H1 (cell line): ENCODE measurements around the gene MECR. TPM values are rescaled to one million over a fixed set of nuclear protein-coding genes. Genes with fewer than 3 reads are reported as not detected.
A peak's percentile ranks its signal among the peaks of the same experiment; 100 is the strongest.

ENCODE experiments used
- CTCF ChIA-PET: fragments of 300-600 bp; sonication (Branson Sonifier 250); formaldehyde crosslinking; loops from one replicate; lab custom pipeline; 2021; ENCODE audit not compliant: partially characterized antibody; lab: Charles Lee
- POLR2A ChIA-PET: fragments of 300-600 bp; sonication (Branson Sonifier 250); formaldehyde crosslinking; loops from one replicate; lab custom pipeline; 2021; ENCODE audit warnings: inconsistent platforms; ENCODE audit not compliant: partially characterized antibody; lab: Charles Lee
- DNase-seq, 2 experiments: peaks; one replicate each; pipeline versions ENCODE4 v3.0.0 to v3.0.0-alpha.2; 2010 to 2022; ENCODE audit warnings: low spot score in 2 of 2, low read depth in 1 of 2, mixed read lengths in 1 of 2
- FAIRE-seq: peaks from 2 replicates; lab custom pipeline; 2011; peaks lifted over from hg19 to GRCh38; lab: Jason Lieb, UNC
- H2AFZ ChIP-seq: 2 replicates; pipeline ENCODE4 v1.8.1; 2012; ENCODE audit warnings: low read length, inconsistent platforms
- H2AK5ac ChIP-seq: 2 replicates; pipeline ENCODE4 v1.6.1; 2013; ENCODE audit warnings: low read depth, low read length
- H2BK120ac ChIP-seq: replicated peaks from 2 replicates; pipeline ENCODE3; 2013; ENCODE audit warnings: low read depth, low read length, inconsistent platforms
- H2BK12ac ChIP-seq: 2 replicates; pipeline ENCODE4 v1.6.1; 2013; ENCODE audit warnings: low read depth, low read length
- H2BK15ac ChIP-seq: 2 replicates; pipeline ENCODE4 v1.6.1; 2013; ENCODE audit warnings: low read length
- H2BK20ac ChIP-seq: 2 replicates; pipeline ENCODE4 v1.6.1; 2013; ENCODE audit warnings: low read length
- H2BK5ac ChIP-seq: 2 replicates; pipeline ENCODE4 v1.6.1; 2013; ENCODE audit warnings: low read depth, low read length
- H3K14ac ChIP-seq: 2 replicates; pipeline ENCODE4 v1.6.1; 2013; ENCODE audit warnings: inconsistent platforms; ENCODE audit not compliant: insufficient read length
- H3K18ac ChIP-seq: 2 replicates; pipeline ENCODE4 v1.6.1; 2013; ENCODE audit warnings: low read length; ENCODE audit errors: extremely low read depth
- H3K23ac ChIP-seq: 2 replicates; pipeline ENCODE4 v1.6.1; 2013; ENCODE audit warnings: inconsistent platforms; ENCODE audit not compliant: insufficient read length
- H3K23me2 ChIP-seq: 2 replicates; pipeline ENCODE4 v1.6.1; 2013; ENCODE audit warnings: low read depth, low read length
- H3K27ac ChIP-seq: 2 replicates; pipeline ENCODE4 v1.6.1; 2011; ENCODE audit warnings: low read depth, low read length, inconsistent platforms
- H3K27me3 ChIP-seq, 4 experiments: replicated peaks in 1 of 4; 1 replicate in 1 of 4; 2 replicates in 3 of 4; pipeline versions ENCODE4 v1.6.1 to v1.8.1; 2011 to 2013; ENCODE audit warnings: low read length in 3 of 4, mild to moderate bottlenecking in 3 of 4, inconsistent platforms in 2 of 4, mixed read lengths in 2 of 4, moderate library complexity in 1 of 4; ENCODE audit not compliant: control insufficient read depth in 3 of 4, insufficient read depth in 3 of 4; ENCODE audit errors: extremely low read depth in 1 of 4
- H3K36me3 ChIP-seq, 4 experiments: 2 replicates each; pipeline versions ENCODE4 v1.6.1 to v1.8.1; 2011 to 2013; ENCODE audit warnings: mild to moderate bottlenecking in 4 of 4, low read length in 3 of 4, moderate library complexity in 2 of 4, control low read depth in 1 of 4, inconsistent platforms in 1 of 4; ENCODE audit not compliant: insufficient read depth in 4 of 4, control insufficient read depth in 2 of 4
- H3K4ac ChIP-seq: replicated peaks from 2 replicates; pipeline ENCODE3; 2013; ENCODE audit warnings: low read length, low read depth, mixed read lengths, inconsistent platforms; ENCODE audit not compliant: insufficient read length
- H3K4me1 ChIP-seq, 4 experiments: replicated peaks in 1 of 4; 1 replicate in 1 of 4; 2 replicates in 3 of 4; pipeline versions ENCODE4 v1.6.1 to v1.8.1; 2011 to 2013; ENCODE audit warnings: low read length in 3 of 4, inconsistent platforms in 2 of 4, mixed read lengths in 1 of 4; ENCODE audit not compliant: insufficient read depth in 4 of 4, control insufficient read depth in 3 of 4
- H3K4me2 ChIP-seq, 2 experiments: 2 replicates each; pipeline versions ENCODE4 v1.6.1 to v1.8.1; 2011 to 2013; ENCODE audit warnings: low read depth in 2 of 2, low read length in 2 of 2, control low read depth in 1 of 2, inconsistent platforms in 1 of 2, mild to moderate bottlenecking in 1 of 2; ENCODE audit not compliant: insufficient read depth in 1 of 2
- H3K4me3 ChIP-seq, 4 experiments: fragments of 200-600, 300-600 bp in 1 of 4; sonication (generic), shearing (Covaris generic), sonication (Bioruptor Twin) in 1 of 4; 2 replicates each; pipeline versions ENCODE4 v1.5.1 to v1.8.1; 2011 to 2016; ENCODE audit warnings: low read length in 4 of 4, low read depth in 3 of 4, control low read depth in 2 of 4, inconsistent platforms in 2 of 4, mild to moderate bottlenecking in 2 of 4, mixed read lengths in 1 of 4, moderate library complexity in 1 of 4; ENCODE audit not compliant: insufficient read depth in 2 of 4; ENCODE audit errors: extremely low read depth in 1 of 4
- H3K56ac ChIP-seq: replicated peaks from 2 replicates; pipeline ENCODE3; 2013; ENCODE audit warnings: low read depth, mild to moderate bottlenecking, mixed read lengths, low read length, inconsistent platforms; ENCODE audit not compliant: insufficient read length
- H3K79me1 ChIP-seq: 2 replicates; pipeline ENCODE4 v1.6.1; 2013; ENCODE audit warnings: low read depth, low read length, control low read depth
- H3K79me2 ChIP-seq, 2 experiments: 2 replicates each; pipeline versions ENCODE4 v1.6.1 to v1.8.1; 2012 to 2013; ENCODE audit warnings: low read length in 2 of 2, mild to moderate bottlenecking in 2 of 2, inconsistent platforms in 1 of 2; ENCODE audit not compliant: insufficient read depth in 2 of 2, control insufficient read depth in 1 of 2
- H3K9ac ChIP-seq, 4 experiments: replicated peaks in 1 of 4; 1 replicate in 1 of 4; 2 replicates in 3 of 4; pipeline versions ENCODE4 v1.6.1 to v1.8.1; 2011 to 2013; ENCODE audit warnings: low read depth in 3 of 4, low read length in 3 of 4, control low read depth in 2 of 4, mild to moderate bottlenecking in 2 of 4, moderate library complexity in 2 of 4, inconsistent platforms in 1 of 4; ENCODE audit errors: extremely low read depth in 1 of 4
- H3K9me3 ChIP-seq, 2 experiments: 2 replicates each; pipeline versions ENCODE4 v1.6.1 to v1.8.1; 2012 to 2013; ENCODE audit warnings: mild to moderate bottlenecking in 2 of 2, moderate library complexity in 2 of 2, control low read depth in 1 of 2, inconsistent platforms in 1 of 2, low read depth in 1 of 2, low read length in 1 of 2, mixed read lengths in 1 of 2; ENCODE audit not compliant: insufficient read depth in 2 of 2
- H4K20me1 ChIP-seq, 2 experiments: replicated peaks in 1 of 2; 2 replicates each; pipeline versions ENCODE3 to v1.8.1; 2011 to 2013; ENCODE audit warnings: inconsistent platforms in 2 of 2, low read length in 2 of 2, mild to moderate bottlenecking in 1 of 2; ENCODE audit not compliant: insufficient read depth in 2 of 2, control insufficient read depth in 1 of 2
- H4K5ac ChIP-seq: 2 replicates; pipeline ENCODE4 v1.6.1; 2013; ENCODE audit warnings: low read length, low read depth, mixed read lengths, inconsistent platforms; ENCODE audit not compliant: insufficient read length
- H4K8ac ChIP-seq: 2 replicates; pipeline ENCODE4 v1.8.0; 2013; ENCODE audit warnings: mild to moderate bottlenecking, moderate library complexity, low read length, inconsistent platforms; ENCODE audit not compliant: insufficient read depth; ENCODE audit errors: extremely low read depth
- H4K91ac ChIP-seq: replicated peaks from 2 replicates; pipeline ENCODE3; 2013; ENCODE audit warnings: low read length, mixed read lengths, inconsistent platforms; ENCODE audit not compliant: insufficient read length
- BCL11A ChIP-seq, 2 experiments: IDR thresholded peaks; one replicate each; pipeline ENCODE4 v1.6.1; 2011; ENCODE audit warnings: low read depth in 2 of 2, low read length in 2 of 2, mild to moderate bottlenecking in 2 of 2
- BRCA1 ChIP-seq: IDR thresholded peaks from 2 replicates; pipeline ENCODE4 v1.6.1; 2012; ENCODE audit warnings: low read depth, low read length, improper control_type of control experiment
- CTBP2 ChIP-seq: IDR thresholded peaks from 2 replicates; pipeline ENCODE4 v1.7.0; 2011; ENCODE audit warnings: borderline replicate concordance, mild to moderate bottlenecking, moderate library complexity, mixed read lengths, low read length; ENCODE audit not compliant: insufficient read depth, insufficient read length
- EGR1 ChIP-seq: IDR thresholded peaks from 2 replicates; pipeline ENCODE4 v1.6.1; 2011; ENCODE audit warnings: low read depth, low read length, borderline replicate concordance
- EP300 ChIP-seq, 2 experiments: IDR thresholded peaks; 1 replicate in 1 of 2; 2 replicates in 1 of 2; pipeline ENCODE4 v1.6.1; 2011 to 2012; ENCODE audit warnings: low read depth in 2 of 2, low read length in 2 of 2, mild to moderate bottlenecking in 2 of 2, borderline replicate concordance in 1 of 2, inconsistent platforms in 1 of 2, moderate library complexity in 1 of 2
- EZH2 ChIP-seq: fragments of 200-600 bp; sonication (generic); IDR thresholded peaks from 2 replicates; pipeline ENCODE4 v1.7.1; 2012; ENCODE audit warnings: low read depth, mild to moderate bottlenecking, moderate library complexity, low read length, inconsistent platforms; ENCODE audit not compliant: severe bottlenecking
- KDM1A ChIP-seq: fragments of 200-600, 300-600 bp; sonication (generic); IDR thresholded peaks from 2 replicates; pipeline ENCODE4 v1.7.1; 2016; ENCODE audit warnings: mild to moderate bottlenecking, low read length, borderline replicate concordance
- KDM5A ChIP-seq: fragments of 200-600 bp; IDR thresholded peaks from 2 replicates; pipeline ENCODE4 v1.7.1; 2012; ENCODE audit warnings: mild to moderate bottlenecking, low read length, inconsistent platforms, mixed read lengths
- RBBP5 ChIP-seq: IDR thresholded peaks from 2 replicates; pipeline ENCODE4 v1.7.1; 2012; ENCODE audit warnings: low read depth, mild to moderate bottlenecking, inconsistent platforms, low read length, moderate library complexity, borderline replicate concordance
- SIX5 ChIP-seq: IDR thresholded peaks from 2 replicates; pipeline ENCODE4 v1.6.1; 2011; ENCODE audit warnings: mild to moderate bottlenecking, low read depth, low read length
- TEAD4 ChIP-seq: IDR thresholded peaks from 2 replicates; pipeline ENCODE4 v1.6.1; 2012; ENCODE audit warnings: low read depth, low read length, inconsistent platforms, mixed read lengths
- WGBS, 2 experiments: shearing (Covaris generic) in 1 of 2; methylation state at CpG; one replicate each; pipeline versions ENCODE4 v1.1.6 to v1.1.7; 2013 to 2015; ENCODE audit warnings: low lambda C conversion rate in 2 of 2, mixed read lengths in 2 of 2, inconsistent platforms in 1 of 2, low coverage in 1 of 2, missing lambda C conversion rate in 1 of 2; ENCODE audit not compliant: insufficient replicate concordance in 2 of 2, insufficient coverage in 1 of 2, insufficient read length in 1 of 2; ENCODE audit errors: extremely low coverage in 1 of 2, missing lambda C conversion rate in 1 of 2; 5-methylcytosine and 5-hydroxymethylcytosine counted together
- polyA plus RNA-seq, 7 experiments: library from polyadenylated mRNA; depleted of rRNA in 3 of 7; stranded (reverse) in 5 of 7; unstranded in 2 of 7; fragments of >200 nt in 5 of 7; fragments of 200-250 nt in 2 of 7; gene quantifications; 1 replicate in 5 of 7; 2 replicates in 1 of 7; 4 replicates in 1 of 7; pipeline versions ENCODE4 v1.2.1 to v1.2.3, GENCODE V29; 2011 to 2013; ENCODE audit warnings: missing spikeins in 2 of 7, mixed read lengths in 2 of 7
- total RNA-seq: library from RNA; stranded (reverse); fragmentation: NEBNext Ultra II Directional; extraction: Animal tissue kit (Norgen Biotek cat#: 25700); gene quantifications from 2 replicates; pipeline ENCODE4 v1.2.1, GENCODE V29; 2021
- TF ChIP-seq, protein P1 (sequence below): IDR thresholded peaks from 2 replicates; pipeline ENCODE4 v1.6.1; 2012; ENCODE audit warnings: inconsistent platforms

MECR gene
- total and polyA plus RNA-seq, 2 of the 8 experiments (the other 6 are each of a cell fraction or from before 2014, with no cell fraction given): 24.2 to 24.4 TPM

DNA sequence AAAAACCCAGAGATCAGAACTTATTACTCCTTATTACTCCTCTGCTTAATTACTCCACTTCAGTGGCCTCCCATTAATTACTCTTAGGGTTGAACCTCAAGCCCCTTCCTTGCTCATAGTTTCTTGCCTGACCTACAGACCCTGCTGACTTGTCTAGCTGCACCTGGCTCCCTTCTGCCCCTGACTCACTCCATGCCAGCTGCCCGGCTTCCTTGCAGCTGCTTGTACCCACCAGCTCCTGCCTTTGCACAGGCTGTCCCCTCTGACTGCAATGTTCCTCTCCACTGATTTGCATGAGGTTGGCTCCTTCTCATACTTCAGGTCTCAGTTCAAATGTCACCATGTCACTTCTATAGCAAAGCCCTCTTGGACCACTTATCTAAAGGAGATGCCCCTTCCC is 3.7 kb upstream of the MECR start:
- Histone ChIP-seq H3K4me1 (peaks cover 7 to 29% (median 16%) of the 10 kb centered on the region in 4 experiments), H2BK120ac (no peak overlapping the region), H3K27ac (no peak overlapping the region), H3K14ac (no peak overlapping the region), H4K20me1 (peaks cover 0 to 7% of the 10 kb centered on the region in 2 experiments), H4K5ac (no peak overlapping the region), H3K36me3 (no peaks in the 10 kb centered on the region), H2AK5ac (no peak overlapping the region), H3K9ac (no peak overlapping the region), H3K4me2 (no peak overlapping the region), H2BK15ac (peak overlapping the region; percentile 89; the same call in 1 of the 2 replicates), H2BK5ac (no peak overlapping the region), H3K4ac (no peak overlapping the region), H2BK20ac (no peak overlapping the region; the same call in 1 of the 2 replicates), H3K56ac (no peak overlapping the region), H3K23ac (no peak overlapping the region), H3K79me2 (peaks cover 5 to 9% of the 10 kb centered on the region in 2 experiments; a peak in 3 of 4 replicates), H3K9me3 (no peaks in the 10 kb centered on the region), H2BK12ac (no peak overlapping the region), H2AFZ (no peak overlapping the region), H3K27me3 (peaks cover 14 to 29% (median 26%) of the 10 kb centered on the region in 4 experiments), H3K4me3 (no peak overlapping the region), H4K91ac (no peak overlapping the region), H3K79me1 (no peaks in the 10 kb centered on the region), H4K8ac (no peak overlapping the region), H3K23me2 (peaks cover 28% of the 10 kb centered on the region), H3K18ac (no peak overlapping the region)
- ChIA-PET CTCF (interaction anchor here (0.8 to 1.5 kb wide), 5 partner anchors 107 to 615 kb away, joined by 3 to 6 read pairs (median 4); no protein-coding TSS in a partner anchor), POLR2A (interaction anchor here (1.3 kb wide), 1 partner anchor 14 kb away, joined by 3 read pairs; no protein-coding TSS in a partner anchor)
- FAIRE-seq (no peak), DNase-seq (no peak)
- 75% methylated on average over 1 of the region's 1 CpG; no CpG with 5 or more reads in 1 of the 2 experiments for WGBS, 2 experiments
- TF ChIP-seq CTBP2 (no peak), EZH2 (no peak), KDM5A (no peak), KDM1A (no peak), BRCA1 (no peak), RBBP5 (no peak), BCL11A (IDR thresholded peaks at IDR 0.05; ENCODE audit: low read depth in 2 of 2, low read length in 2 of 2) (no peak), EGR1 (no peak), SIX5 (no peak), EP300 (IDR thresholded peaks at IDR 0.05; ENCODE audit: borderline replicate concordance in 1 of 2, low read depth in 2 of 2, low read length in 2 of 2) (no peak), TEAD4 (no peak)
- TF ChIP-seq, protein P1, sequence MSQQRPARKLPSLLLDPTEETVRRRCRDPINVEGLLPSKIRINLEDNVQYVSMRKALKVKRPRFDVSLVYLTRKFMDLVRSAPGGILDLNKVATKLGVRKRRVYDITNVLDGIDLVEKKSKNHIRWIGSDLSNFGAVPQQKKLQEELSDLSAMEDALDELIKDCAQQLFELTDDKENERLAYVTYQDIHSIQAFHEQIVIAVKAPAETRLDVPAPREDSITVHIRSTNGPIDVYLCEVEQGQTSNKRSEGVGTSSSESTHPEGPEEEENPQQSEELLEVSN: no peak
